UCSD-AML1 (cell line): ENCODE results near the gene SEZ6.

Source experiments
- DNase-seq: peaks from one replicate; lab custom pipeline; 2025; ENCODE audit not compliant: unreplicated experiment; lab: John Stamatoyannopoulos, UW

Gene SEZ6

GRCh38 chr17:28978356-28978964, 27.4 kb downstream of the SEZ6 start:
- DNase-seq, result no peak

- DNase-seq, result no peak
These were observed 28.0 kb downstream of the SEZ6 start for GRCh38 chr17:28977659-28978355.

GRCh38 chr17:28975646-28976045, 30.2 kb downstream of the SEZ6 start:
- DNase-seq, result no peak

GRCh38 chr17:28975031-28975430, 30.8 kb downstream of the SEZ6 start:
- no peak for DNase-seq

GRCh38 chr17:28974451-28974850, 31.4 kb downstream of the SEZ6 start:
- no peak for DNase-seq

GRCh38 chr17:28973425-28973824, 32.4 kb downstream of the SEZ6 start:
- no peak for DNase-seq

- DNase-seq, result no peak
These were observed 33.4 kb downstream of the SEZ6 start for GRCh38 chr17:28972437-28972836.

GRCh38 chr17:28970879-28971278, 35.0 kb downstream of the SEZ6 start:
- DNase-seq, result no peak

- DNase-seq, result no peak
These were observed 36.0 kb downstream of the SEZ6 start for GRCh38 chr17:28969706-28970393.

GRCh38 chr17:28968914-28969295, 36.9 kb downstream of the SEZ6 start:
- no peak for DNase-seq

- no peak for DNase-seq
These were observed 37.5 kb downstream of the SEZ6 start for GRCh38 chr17:28968231-28968913.

- peak; percentile 26 for DNase-seq
These were observed 38.4 kb downstream of the SEZ6 start for GRCh38 chr17:28967221-28968135.

GRCh38 chr17:28963841-28964240, 42.0 kb downstream of the SEZ6 start:
- DNase-seq, result no peak

- no peak for DNase-seq
These were observed 42.7 kb downstream of the SEZ6 start for GRCh38 chr17:28963055-28963611.

GRCh38 chr17:28961391-28961790, 44.4 kb downstream of the SEZ6 start:
- DNase-seq, result no peak

GRCh38 chr17:28960256-28961061, 45.4 kb downstream of the SEZ6 start:
- DNase-seq, result no peak

GRCh38 chr17:28959471-28959871, 46.4 kb downstream of the SEZ6 start:
- no peak for DNase-seq

- DNase-seq, result no peak
These were observed 46.9 kb downstream of the SEZ6 start for GRCh38 chr17:28958820-28959455.

- no peak for DNase-seq
These were observed 47.9 kb downstream of the SEZ6 start for GRCh38 chr17:28957992-28958355.
